Measurements from ENCODE around the gene TTC39C.
A peak's percentile ranks its signal among the peaks of the same experiment; 100 is the strongest.
"Not testable (repeated sequence)": the region's sequence is repeated elsewhere in the genome, so short reads cannot be mapped to it uniquely, and the experiment has no call there.

The TTC39C gene

DNA sequence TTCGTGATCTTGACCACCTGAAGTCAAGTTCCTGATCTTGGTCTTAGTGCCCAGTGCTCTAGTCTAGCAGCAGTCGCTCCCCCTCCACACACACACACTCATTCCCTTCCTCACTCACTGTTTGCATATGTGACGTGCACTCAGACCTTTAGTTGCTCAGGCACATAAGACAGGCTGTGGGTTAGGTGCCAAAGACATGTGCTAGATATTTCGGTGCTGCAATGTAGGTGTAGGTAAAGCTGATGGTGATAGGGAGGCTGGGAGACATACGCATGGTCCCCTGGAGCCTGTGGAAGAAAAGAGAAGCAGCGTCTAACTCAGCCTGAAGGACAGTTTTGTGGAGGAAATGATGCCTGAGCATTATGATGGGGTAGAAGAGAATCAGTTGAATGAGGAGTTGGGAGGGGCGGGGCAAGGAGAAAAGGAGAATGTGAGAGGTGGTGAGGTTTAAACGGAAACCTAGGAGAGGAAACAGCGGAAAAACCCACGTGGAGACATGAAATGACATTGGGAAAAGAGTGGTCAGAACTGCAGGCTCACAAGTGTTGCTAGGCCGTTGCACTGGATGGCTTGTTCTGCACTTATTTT lies 3.8 kb downstream of the TTC39C start:
- DNase-seq (ENCODE audit: low spot score), result no peak

- DNase-seq (ENCODE audit: low spot score), result no peak
Measured at GRCh38 chr18:24019641-24020331, 5.2 kb downstream of the TTC39C start.

- no peak for DNase-seq (ENCODE audit: low spot score)
Measured at GRCh38 chr18:24021505-24021904, 7.0 kb downstream of the TTC39C start.

- DNase-seq (ENCODE audit: low spot score), result peak; percentile 53
Measured at GRCh38 chr18:24022161-24022560, 7.6 kb downstream of the TTC39C start.

- no peak for DNase-seq (ENCODE audit: low spot score)
Measured at GRCh38 chr18:24023185-24023814, 8.7 kb downstream of the TTC39C start.

- DNase-seq (ENCODE audit: low spot score), result no peak
Measured at GRCh38 chr18:24024425-24024824, 9.9 kb downstream of the TTC39C start.

DNA sequence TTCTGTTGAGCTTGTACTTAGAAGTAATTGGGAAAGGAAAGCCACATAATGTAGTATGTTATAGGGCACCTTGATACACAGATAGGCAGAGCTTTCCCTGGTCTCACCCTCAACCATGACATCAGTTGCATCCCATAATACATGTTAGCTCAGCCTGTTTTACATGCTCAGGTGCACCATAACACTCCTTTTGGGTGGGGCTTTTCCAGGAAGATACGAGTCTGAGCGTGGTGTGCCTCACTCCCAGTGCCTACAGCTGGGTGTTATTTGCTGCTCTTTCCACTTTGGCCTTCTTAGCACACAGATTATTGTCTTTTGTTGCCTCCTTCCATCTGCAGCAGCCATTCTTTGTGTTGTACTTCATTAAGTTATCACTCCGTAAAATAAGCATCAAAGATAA lies 11.9 kb downstream of the TTC39C start:
- no peak for DNase-seq (ENCODE audit: low spot score)

GRCh38 chr18:24027156-24027827 lies 12.7 kb downstream of the TTC39C start:
- DNase-seq (ENCODE audit: low spot score), result peak; percentile 85

DNA sequence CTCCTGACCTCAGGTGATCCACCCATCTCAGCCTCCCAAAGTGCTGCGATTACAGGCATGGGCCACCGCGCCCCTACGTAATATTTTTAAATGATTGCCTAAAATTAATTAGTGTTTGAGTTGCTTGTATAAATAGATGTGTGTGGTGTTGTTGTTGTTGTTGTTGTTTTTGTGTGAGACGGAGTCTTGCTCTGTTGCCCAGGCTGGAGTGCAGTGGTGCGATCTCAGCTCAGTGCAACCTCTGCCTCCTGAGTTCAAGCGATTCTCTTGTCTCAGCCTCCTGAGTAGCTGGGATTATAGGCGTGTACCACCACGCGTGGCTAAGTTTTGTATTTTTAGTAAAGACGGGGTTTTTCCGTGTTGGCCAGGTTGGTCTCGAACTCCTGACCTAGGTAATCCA lies 14.4 kb downstream of the TTC39C start:
- not testable (repeated sequence) for DNase-seq (ENCODE audit: low spot score)

DNA sequence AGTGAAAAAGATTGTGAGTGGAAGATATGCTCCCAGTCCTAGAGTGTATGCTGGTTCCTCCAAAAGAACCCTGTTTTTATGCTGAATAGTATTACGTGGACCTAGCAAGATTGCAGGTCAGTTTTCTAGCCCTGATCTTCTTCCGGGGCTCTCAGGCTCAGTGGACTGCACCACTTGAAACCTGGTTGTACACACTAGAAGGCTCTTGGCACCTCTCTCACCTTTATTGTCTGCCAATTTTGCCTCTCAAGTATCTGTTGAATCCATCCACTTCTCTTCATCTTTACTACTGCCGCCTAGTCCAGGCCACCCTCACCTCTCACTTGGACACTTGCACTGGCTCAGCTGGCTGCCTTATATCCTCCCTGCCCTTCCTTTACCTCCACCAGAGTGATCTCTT lies 16.8 kb downstream of the TTC39C start:
- no peak for DNase-seq (ENCODE audit: low spot score)

DNA sequence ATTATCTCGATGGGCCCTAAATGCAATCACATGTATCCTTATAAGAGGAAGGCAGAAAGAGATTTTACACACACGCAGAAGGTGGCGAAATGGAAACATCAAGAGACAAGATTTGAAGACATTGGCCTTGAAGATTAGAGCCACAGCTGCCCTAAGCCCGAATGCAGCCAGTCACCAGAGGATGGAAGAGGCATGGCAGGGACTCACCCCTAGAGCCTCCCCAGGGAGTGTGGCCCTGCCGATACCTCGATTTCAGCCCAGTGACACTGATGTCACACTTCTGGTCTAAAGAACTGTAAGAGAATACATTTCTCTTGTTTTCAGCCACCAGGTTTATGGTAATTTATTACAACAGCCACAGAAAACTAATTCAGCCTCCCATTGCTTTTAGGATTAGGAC lies 17.4 kb downstream of the TTC39C start:
- DNase-seq (ENCODE audit: low spot score), result no peak

- no peak for DNase-seq (ENCODE audit: low spot score)
Measured at GRCh38 chr18:24033641-24034412, 19.3 kb downstream of the TTC39C start.

DNA sequence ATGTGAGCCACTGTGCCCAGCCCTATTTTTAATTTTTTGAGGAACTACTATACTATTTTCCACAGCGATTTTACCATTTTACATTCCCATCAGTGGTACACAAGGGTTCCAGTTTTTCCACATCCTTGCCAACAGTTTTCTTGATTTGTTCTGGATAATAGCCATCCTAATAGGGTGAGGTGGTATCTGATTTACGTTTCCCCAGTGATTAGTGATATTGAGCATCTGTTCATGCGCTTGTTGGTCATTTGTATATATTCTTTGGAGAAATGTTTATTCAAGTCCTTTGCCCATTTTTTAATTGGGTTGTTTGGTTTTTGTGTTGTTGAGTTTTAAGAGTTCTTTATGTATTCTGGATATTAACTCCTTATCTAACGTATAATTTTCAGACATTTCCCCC lies 20.8 kb downstream of the TTC39C start:
- no peak for DNase-seq (ENCODE audit: low spot score)

DNA sequence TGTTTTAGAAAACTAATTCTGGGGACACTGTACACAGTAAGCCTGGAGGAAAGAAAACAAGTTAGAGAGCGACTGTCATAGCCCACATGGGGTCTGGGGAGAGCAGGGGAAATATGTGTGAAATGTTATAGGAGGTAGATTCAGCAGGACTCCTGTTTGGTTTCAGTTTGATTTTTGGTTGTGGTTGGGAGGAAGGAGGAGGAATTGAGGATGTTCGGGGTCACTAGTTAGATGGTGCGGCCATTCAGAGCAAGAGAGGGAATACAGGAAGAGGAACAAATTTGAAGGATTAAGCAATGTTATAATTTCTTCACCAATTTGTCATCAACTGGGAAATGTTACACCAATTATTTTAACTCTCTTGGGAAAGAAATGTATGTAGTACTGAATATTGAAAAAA lies 25.1 kb downstream of the TTC39C start:
- DNase-seq (ENCODE audit: low spot score), result no peak

- DNase-seq (ENCODE audit: low spot score), result no peak
Measured at GRCh38 chr18:24041691-24042090, 27.1 kb downstream of the TTC39C start.

- no peak for DNase-seq (ENCODE audit: low spot score)
Measured at GRCh38 chr18:24043403-24043802, 28.8 kb downstream of the TTC39C start.

DNA sequence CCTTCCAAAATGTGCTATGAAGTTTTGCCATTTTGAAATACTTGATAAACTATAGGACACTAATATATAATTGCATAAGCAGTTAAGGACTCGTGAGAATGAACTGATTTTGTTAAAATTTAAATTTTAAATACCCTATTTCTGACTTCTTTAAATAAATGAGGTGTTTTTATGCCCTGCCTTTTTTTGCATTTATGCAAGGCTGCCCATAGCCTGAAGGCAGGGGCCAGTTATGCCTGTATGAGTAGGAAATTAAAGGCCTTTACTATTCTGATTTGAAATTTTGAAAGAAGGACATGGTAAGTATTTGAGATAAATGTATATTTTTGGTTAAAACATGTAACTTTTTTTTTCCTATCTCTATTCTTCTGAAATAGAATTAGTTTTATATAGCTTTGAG lies 33.7 kb downstream of the TTC39C start:
- DNase-seq (ENCODE audit: low spot score), result no peak

- DNase-seq (ENCODE audit: low spot score), result no peak
Measured at GRCh38 chr18:24049142-24049541, 34.6 kb downstream of the TTC39C start.

DNA sequence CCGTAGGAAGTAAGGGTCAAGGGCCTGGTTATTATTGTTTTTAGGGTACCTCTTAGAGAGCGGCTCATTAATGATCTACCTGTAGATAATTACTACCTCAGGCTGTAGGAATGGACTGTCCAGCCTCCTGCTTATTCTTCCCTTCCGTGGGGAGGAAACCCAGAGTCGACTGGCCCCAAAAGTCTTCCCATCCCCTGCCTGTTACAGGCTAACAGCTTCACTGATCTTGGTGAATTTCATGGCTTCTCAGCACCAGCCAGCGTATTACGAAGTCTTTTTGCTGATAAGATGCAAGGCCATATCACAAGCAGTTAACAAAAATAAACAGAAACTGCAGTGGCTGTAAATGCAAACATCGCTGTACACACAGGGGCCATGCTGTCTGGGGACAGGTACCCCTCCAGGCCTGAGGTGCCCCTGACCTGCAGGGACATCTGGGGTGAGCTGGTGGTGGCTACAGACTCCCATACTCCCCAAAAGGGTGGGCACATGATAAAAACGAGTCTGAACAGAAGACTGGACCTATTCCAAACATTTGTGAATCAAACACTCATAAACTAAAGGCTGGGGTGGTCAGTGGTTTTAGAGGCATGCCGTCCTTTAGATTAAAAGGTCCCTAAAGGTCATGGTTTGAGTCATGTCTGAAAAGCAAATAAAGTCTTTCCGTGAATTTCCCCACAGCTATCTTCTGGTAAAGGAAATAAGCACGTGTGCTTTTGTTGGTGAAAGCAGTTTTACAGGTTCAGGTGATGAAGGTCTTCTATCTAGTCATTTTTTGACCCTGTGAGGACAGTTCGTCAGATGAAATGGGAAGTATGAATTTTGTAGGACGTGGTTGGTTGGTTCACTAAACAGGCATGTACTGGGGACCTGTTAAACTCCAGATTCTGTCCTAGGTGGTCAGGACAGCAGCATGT lies 36.7 kb downstream of the TTC39C start:
- no peak for DNase-seq (ENCODE audit: low spot score)

DNA sequence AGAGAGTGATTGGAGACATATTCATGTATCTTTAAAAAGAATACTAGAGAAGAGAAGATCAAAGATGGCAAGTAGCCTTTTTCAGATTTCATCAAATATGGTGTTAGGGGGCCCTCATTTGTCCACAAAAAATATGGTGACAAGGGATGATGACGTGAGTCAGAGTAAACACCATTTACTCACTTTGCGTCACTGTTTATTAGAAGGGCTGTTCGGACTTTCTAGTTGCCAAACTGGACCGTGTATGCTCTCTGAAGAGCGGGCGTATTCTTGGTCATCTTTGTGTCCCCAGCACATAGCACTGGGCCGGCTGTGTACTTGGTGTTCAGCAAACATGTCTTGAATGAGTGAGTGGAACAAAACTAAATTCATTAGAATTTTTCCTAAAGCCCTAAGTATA lies 37.5 kb downstream of the TTC39C start:
- no peak for DNase-seq (ENCODE audit: low spot score)

GRCh38 chr18:24053211-24053610 lies 38.7 kb downstream of the TTC39C start:
- no peak for DNase-seq (ENCODE audit: low spot score)
